Chondrocyte (in vitro differentiated cells): ENCODE data around the gene RBM6. TPM values are rescaled to one million over a fixed set of nuclear protein-coding genes. Genes with fewer than 3 reads are reported as not detected.

Source experiments
- DNase-seq: peaks from one replicate; pipeline ENCODE4 v3.0.0; 2021; ENCODE audit warnings: mixed read lengths, low spot score
- H3K27ac Mint-ChIP-seq: one replicate; pipeline ENCODE4 v1.8.0; 2021; ENCODE audit warnings: mild to moderate bottlenecking, moderate library complexity, mixed read lengths; ENCODE audit not compliant: unreplicated experiment
- H3K27me3 Mint-ChIP-seq: 2 replicates; pipeline ENCODE4 v1.8.0; 2021; ENCODE audit warnings: low read depth, mixed read lengths
- H3K36me3 Mint-ChIP-seq: 2 replicates; pipeline ENCODE4 v1.8.0; 2021; ENCODE audit warnings: low read depth, mixed read lengths
- H3K4me1 Mint-ChIP-seq: 2 replicates; pipeline ENCODE4 v1.8.0; 2021; ENCODE audit warnings: low read depth, mild to moderate bottlenecking, mixed read lengths
- H3K4me3 Mint-ChIP-seq: one replicate; pipeline ENCODE4 v1.8.0; 2021; ENCODE audit warnings: mild to moderate bottlenecking, moderate library complexity, mixed read lengths; ENCODE audit not compliant: unreplicated experiment
- H3K9me3 Mint-ChIP-seq: 2 replicates; pipeline ENCODE4 v1.8.0; 2021; ENCODE audit warnings: low read depth, mixed read lengths
- total RNA-seq: library from RNA; stranded (reverse); gene quantifications from 3 replicates; pipeline ENCODE4 v1.2.1, GENCODE V29; 2021
- TF ChIP-seq, protein P1 (sequence below): fragments of 200-600 bp; sonication (generic); IDR thresholded peaks from 2 replicates; pipeline ENCODE4 v1.5.0; 2021; ENCODE audit warnings: antibody characterized with exemption, mild to moderate bottlenecking, moderate library complexity

The RBM6 gene
- total RNA-seq, 1 donor from 2014 or later, result 57.1 TPM

DNA sequence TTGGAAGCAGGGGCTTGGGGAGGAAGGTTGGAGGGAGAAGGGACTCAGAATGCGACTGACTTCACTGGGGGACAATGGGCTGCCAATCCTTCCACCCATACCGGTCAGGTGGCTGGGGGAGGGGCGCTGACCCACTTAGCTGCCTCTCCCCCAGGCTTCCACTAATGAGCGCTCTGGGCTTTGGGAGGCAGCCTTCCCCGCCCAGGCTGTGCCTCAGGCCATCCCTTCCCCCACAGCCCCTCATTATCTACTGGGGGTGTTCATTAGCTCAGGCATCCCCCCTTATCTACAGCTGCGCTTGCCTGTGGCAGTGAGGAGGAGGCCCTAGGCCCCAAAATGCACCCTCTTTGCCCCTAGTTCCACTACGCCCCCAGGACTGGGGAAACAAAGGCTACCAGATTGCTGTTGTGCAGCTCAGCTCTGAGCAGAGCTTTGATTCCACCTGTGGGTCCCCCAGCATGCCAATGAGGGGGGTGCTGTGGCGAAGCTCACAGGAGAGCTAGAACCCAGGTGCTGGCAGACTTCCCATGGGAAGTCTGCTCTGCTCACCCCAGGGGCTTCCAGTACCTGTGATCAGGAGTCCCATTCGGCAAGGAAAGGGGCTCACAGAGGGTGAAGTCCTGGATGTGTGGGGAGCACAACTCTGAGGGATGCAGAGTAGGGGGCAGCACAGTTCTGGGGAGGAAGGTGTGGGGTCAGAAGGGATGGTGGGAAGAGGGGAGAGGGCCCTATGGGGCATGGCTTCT is 185.8 kb downstream of the RBM6 start:
- Mint-ChIP-seq H3K27ac (peak overlapping the region; percentile 5), H3K4me1 (peaks cover 58% of the 10 kb centered on the region), H3K27me3 (no peaks in the 10 kb centered on the region), H3K4me3 (no peak overlapping the region), H3K9me3 (no peaks in the 10 kb centered on the region), H3K36me3 (no peaks in the 10 kb centered on the region)
- TF ChIP-seq, protein P1, sequence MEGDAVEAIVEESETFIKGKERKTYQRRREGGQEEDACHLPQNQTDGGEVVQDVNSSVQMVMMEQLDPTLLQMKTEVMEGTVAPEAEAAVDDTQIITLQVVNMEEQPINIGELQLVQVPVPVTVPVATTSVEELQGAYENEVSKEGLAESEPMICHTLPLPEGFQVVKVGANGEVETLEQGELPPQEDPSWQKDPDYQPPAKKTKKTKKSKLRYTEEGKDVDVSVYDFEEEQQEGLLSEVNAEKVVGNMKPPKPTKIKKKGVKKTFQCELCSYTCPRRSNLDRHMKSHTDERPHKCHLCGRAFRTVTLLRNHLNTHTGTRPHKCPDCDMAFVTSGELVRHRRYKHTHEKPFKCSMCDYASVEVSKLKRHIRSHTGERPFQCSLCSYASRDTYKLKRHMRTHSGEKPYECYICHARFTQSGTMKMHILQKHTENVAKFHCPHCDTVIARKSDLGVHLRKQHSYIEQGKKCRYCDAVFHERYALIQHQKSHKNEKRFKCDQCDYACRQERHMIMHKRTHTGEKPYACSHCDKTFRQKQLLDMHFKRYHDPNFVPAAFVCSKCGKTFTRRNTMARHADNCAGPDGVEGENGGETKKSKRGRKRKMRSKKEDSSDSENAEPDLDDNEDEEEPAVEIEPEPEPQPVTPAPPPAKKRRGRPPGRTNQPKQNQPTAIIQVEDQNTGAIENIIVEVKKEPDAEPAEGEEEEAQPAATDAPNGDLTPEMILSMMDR, result no peak
- DNase-seq, result peak; percentile 63

DNA sequence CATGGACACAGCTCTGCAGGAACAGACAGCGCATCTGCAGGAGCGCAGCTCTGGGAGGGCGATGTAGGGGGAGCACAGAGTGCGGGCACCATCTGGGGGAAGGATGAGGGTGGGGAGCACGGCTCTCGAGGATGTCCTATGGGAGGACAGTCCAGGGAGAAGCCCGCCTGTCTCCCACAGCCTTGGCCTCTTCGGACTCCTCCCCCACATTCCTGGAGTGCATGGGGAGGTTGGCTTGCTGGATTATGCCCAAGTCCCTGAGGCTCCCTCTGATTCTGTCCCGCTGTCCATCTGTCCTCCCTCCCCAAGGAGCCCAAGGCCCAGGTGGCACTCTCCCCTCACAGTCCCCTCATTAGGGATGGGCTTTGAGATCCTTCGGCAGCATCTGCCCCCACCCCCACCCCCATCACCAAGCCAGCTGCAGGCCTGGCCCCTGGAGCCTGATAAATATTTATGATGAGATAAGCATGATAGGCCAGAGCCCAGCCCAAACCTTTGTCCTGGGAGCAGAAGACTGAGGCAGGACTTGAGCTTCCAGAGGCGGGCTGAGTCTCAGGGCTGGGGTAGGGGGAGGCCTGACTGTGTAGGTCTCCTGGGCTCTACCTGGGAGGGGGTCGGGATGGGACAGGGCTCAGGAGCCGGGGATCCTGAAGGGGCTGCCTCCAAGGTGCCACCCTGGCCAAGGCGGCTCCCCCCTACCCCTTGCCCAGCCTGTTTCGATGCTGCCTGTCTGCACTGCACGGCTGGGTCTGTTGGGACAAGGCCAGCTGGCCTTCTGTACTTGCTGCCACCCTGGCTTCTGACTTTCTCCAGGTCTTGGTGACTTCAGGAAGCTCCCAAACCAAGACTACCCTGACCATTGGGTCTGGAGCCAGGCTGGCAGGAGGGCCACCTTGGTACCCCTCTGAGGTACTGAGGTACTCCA is 186.6 kb downstream of the RBM6 start:
- Mint-ChIP-seq H3K9me3 (no peaks in the 10 kb centered on the region), H3K4me3 (no peak overlapping the region), H3K27me3 (no peaks in the 10 kb centered on the region), H3K36me3 (no peaks in the 10 kb centered on the region), H3K27ac (peak overlapping the region; percentile 85), H3K4me1 (peaks cover 55% of the 10 kb centered on the region)
- DNase-seq, result peak; percentile 88
- TF ChIP-seq, protein P1, result no peak

Other genes starting within 250 kb of the RBM6 start
- gene AMIGO3, start 220.5 kb upstream of the RBM6 start, total RNA-seq, result 0.27 to 0.35 TPM in 2 of 3 replicates, not detected in the other
- gene GMPPB, start 216.2 kb upstream of the RBM6 start, total RNA-seq, result 27.6 to 50.2 TPM (median 28.4 TPM) in 3 replicates
- gene IP6K1, start 153.6 kb upstream of the RBM6 start, total RNA-seq, result 38.9 to 44.4 TPM (median 40.1 TPM) in 3 replicates
- gene CDHR4, start 140.3 kb upstream of the RBM6 start, total RNA-seq, result not detected in 3 replicates
- gene INKA1, start 136.9 kb upstream of the RBM6 start, total RNA-seq, result 4.1 to 7.9 TPM (median 7.9 TPM) in 3 replicates
- 25.6 to 45.3 TPM (median 26.3 TPM) in 3 replicates for gene UBA7, start 126.2 kb upstream of the RBM6 start, total RNA-seq
- 2.3 to 5.9 TPM (median 2.7 TPM) in 3 replicates for gene TRAIP, start 83.6 kb upstream of the RBM6 start, total RNA-seq
- not detected in 3 replicates for gene CAMKV, start 70.2 kb upstream of the RBM6 start, total RNA-seq
- 0.55 to 1.1 TPM (median 0.56 TPM) in 3 replicates for gene MST1R, start 36.3 kb upstream of the RBM6 start, total RNA-seq
- 9.6 to 13.6 TPM (median 11.0 TPM) in 3 replicates for gene MON1A, start 10.3 kb upstream of the RBM6 start, total RNA-seq
- gene RBM5, start 148.8 kb downstream of the RBM6 start, total RNA-seq, result 119 to 147 TPM (median 127 TPM) in 3 replicates
- 18.7 to 37.5 TPM (median 36.7 TPM) in 3 replicates for gene SEMA3F, start 215.2 kb downstream of the RBM6 start, total RNA-seq